ENCODE measurements around the gene CDCP1.

The CDCP1 gene

GRCh38 chr3:45084361-45084760, 61.8 kb downstream of the CDCP1 start:
- no peak overlapping the region for H2BK120ac ChIP-seq (ENCODE audit: low read depth, low read length)
- no CpG with 5 or more reads among the region's 1 CpG for whole genome bisulfite sequencing, 2 donors (ENCODE audit: extremely low coverage in 2 of 2, insufficient read length in 2 of 2, insufficient replicate concordance in 1 of 2)
- no peak overlapping the region for H3K4ac ChIP-seq (ENCODE audit: low read length)
- no peak for DNase-seq (ENCODE audit: low spot score)
- H2BK12ac ChIP-seq (ENCODE audit: low read length): no peak overlapping the region
- H3K9me3 ChIP-seq (replicated peaks in 1 of 2; ENCODE audit: control insufficient read depth in 2 of 2, insufficient read depth in 1 of 2, low read depth in 1 of 2, low read length in 2 of 2): peaks cover 0 to 6% of the 10 kb centered on the region in 2 donors
- no peak overlapping the region for H4K91ac ChIP-seq (ENCODE audit: low read depth, low read length, poor library complexity)
- H3K4me2 ChIP-seq (ENCODE audit: insufficient read depth, low read length, poor library complexity, severe bottlenecking): no peak overlapping the region
- H3K27me3 ChIP-seq (ENCODE audit: control insufficient read depth in 3 of 3, insufficient read depth in 3 of 3, low read depth in 1 of 3, low read length in 3 of 3): no peaks in the 10 kb centered on the region
- no peaks in the 10 kb centered on the region for H3K79me1 ChIP-seq (ENCODE audit: low read depth, low read length)
- H2AK5ac ChIP-seq (ENCODE audit: low read depth, low read length): no peak overlapping the region
- H3K27ac ChIP-seq (replicated peaks; ENCODE audit: low read length): no peak overlapping the region
- peaks cover 0 to 6% of the 10 kb centered on the region in 2 donors for H3K4me1 ChIP-seq (ENCODE audit: control insufficient read depth in 2 of 2, insufficient read depth in 1 of 2, low read depth in 1 of 2, low read length in 2 of 2)
- H3K23ac ChIP-seq (ENCODE audit: low read depth, low read length, poor library complexity): no peak overlapping the region
- H4K8ac ChIP-seq (ENCODE audit: low read depth, low read length): no peak overlapping the region
- no peak overlapping the region for H2BK5ac ChIP-seq (ENCODE audit: low read length)
- no peak overlapping the region for H3K18ac ChIP-seq (ENCODE audit: low read length)
- H2BK15ac ChIP-seq (ENCODE audit: low read length): no peak overlapping the region
- H3K14ac ChIP-seq (ENCODE audit: low read length): no peak overlapping the region
- no peak overlapping the region for H3K9ac ChIP-seq (ENCODE audit: low read depth, low read length, poor library complexity)
- no peak overlapping the region for H2AFZ ChIP-seq (ENCODE audit: low read length)
- no peak overlapping the region for H3K4me3 ChIP-seq (ENCODE audit: low read length in 2 of 2)
- no peaks in the 10 kb centered on the region for H3K36me3 ChIP-seq (replicated peaks in 1 of 2; ENCODE audit: control insufficient read depth in 2 of 2, insufficient read depth in 2 of 2, low read length in 2 of 2)

GRCh38 chr3:45083023-45083422, 63.2 kb downstream of the CDCP1 start:
- Histone ChIP-seq H3K36me3 (replicated peaks in 1 of 2; ENCODE audit: control insufficient read depth in 2 of 2, insufficient read depth in 2 of 2, low read length in 2 of 2) (no peaks in the 10 kb centered on the region), H2AK5ac (ENCODE audit: low read depth, low read length) (no peak overlapping the region), H2BK5ac (ENCODE audit: low read length) (no peak overlapping the region), H2BK15ac (ENCODE audit: low read length) (no peak overlapping the region), H3K27ac (replicated peaks; ENCODE audit: low read length) (no peak overlapping the region), H3K9ac (ENCODE audit: low read depth, low read length, poor library complexity) (no peak overlapping the region), H4K8ac (ENCODE audit: low read depth, low read length) (no peak overlapping the region), H2BK120ac (ENCODE audit: low read depth, low read length) (no peak overlapping the region), H3K4me3 (ENCODE audit: low read length in 2 of 2) (no peak overlapping the region), H3K4ac (ENCODE audit: low read length) (no peak overlapping the region), H4K91ac (ENCODE audit: low read depth, low read length, poor library complexity) (no peak overlapping the region), H3K4me1 (ENCODE audit: control insufficient read depth in 2 of 2, insufficient read depth in 1 of 2, low read depth in 1 of 2, low read length in 2 of 2) (peaks cover 0 to 6% of the 10 kb centered on the region in 2 donors), H3K27me3 (ENCODE audit: control insufficient read depth in 3 of 3, insufficient read depth in 3 of 3, low read depth in 1 of 3, low read length in 3 of 3) (no peaks in the 10 kb centered on the region), H2BK12ac (ENCODE audit: low read length) (no peak overlapping the region), H3K79me1 (ENCODE audit: low read depth, low read length) (no peaks in the 10 kb centered on the region), H3K4me2 (ENCODE audit: insufficient read depth, low read length, poor library complexity, severe bottlenecking) (no peak overlapping the region), H3K23ac (ENCODE audit: low read depth, low read length, poor library complexity) (no peak overlapping the region), H3K9me3 (replicated peaks in 1 of 2; ENCODE audit: control insufficient read depth in 2 of 2, insufficient read depth in 1 of 2, low read depth in 1 of 2, low read length in 2 of 2) (peaks cover 0 to 6% of the 10 kb centered on the region in 2 donors), H3K14ac (ENCODE audit: low read length) (no peak overlapping the region), H2AFZ (ENCODE audit: low read length) (no peak overlapping the region), H3K18ac (ENCODE audit: low read length) (no peak overlapping the region)
- DNase-seq (ENCODE audit: low spot score): no peak
- WGBS, 2 donors (ENCODE audit: extremely low coverage in 2 of 2, insufficient read length in 2 of 2, insufficient replicate concordance in 1 of 2): no CpG with 5 or more reads among the region's 6 CpGs

- H4K8ac ChIP-seq (ENCODE audit: low read depth, low read length): no peak overlapping the region
- no peaks in the 10 kb centered on the region for H3K27me3 ChIP-seq (ENCODE audit: control insufficient read depth in 3 of 3, insufficient read depth in 3 of 3, low read depth in 1 of 3, low read length in 3 of 3)
- no peak overlapping the region for H2AFZ ChIP-seq (ENCODE audit: low read length)
- no peak overlapping the region for H3K23ac ChIP-seq (ENCODE audit: low read depth, low read length, poor library complexity)
- no peak for DNase-seq (ENCODE audit: low spot score)
- no peak overlapping the region for H3K4me2 ChIP-seq (ENCODE audit: insufficient read depth, low read length, poor library complexity, severe bottlenecking)
- no peak overlapping the region for H2BK15ac ChIP-seq (ENCODE audit: low read length)
- no peak overlapping the region for H2BK12ac ChIP-seq (ENCODE audit: low read length)
- H3K18ac ChIP-seq (ENCODE audit: low read length): no peak overlapping the region
- no peak overlapping the region for H3K27ac ChIP-seq (replicated peaks; ENCODE audit: low read length)
- H2BK5ac ChIP-seq (ENCODE audit: low read length): no peak overlapping the region
- H3K79me1 ChIP-seq (ENCODE audit: low read depth, low read length): no peaks in the 10 kb centered on the region
- no peak overlapping the region for H3K9ac ChIP-seq (ENCODE audit: low read depth, low read length, poor library complexity)
- no peak overlapping the region for H3K14ac ChIP-seq (ENCODE audit: low read length)
- H3K4me1 ChIP-seq (ENCODE audit: control insufficient read depth in 2 of 2, insufficient read depth in 1 of 2, low read depth in 1 of 2, low read length in 2 of 2): peaks cover 0 to 6% of the 10 kb centered on the region in 2 donors
- H3K36me3 ChIP-seq (replicated peaks in 1 of 2; ENCODE audit: control insufficient read depth in 2 of 2, insufficient read depth in 2 of 2, low read length in 2 of 2): no peaks in the 10 kb centered on the region
- no peak overlapping the region for H4K91ac ChIP-seq (ENCODE audit: low read depth, low read length, poor library complexity)
- no CpG with 5 or more reads among the region's 5 CpGs for WGBS, 2 donors (ENCODE audit: extremely low coverage in 2 of 2, insufficient read length in 2 of 2, insufficient replicate concordance in 1 of 2)
- no peak overlapping the region for H3K4me3 ChIP-seq (ENCODE audit: low read length in 2 of 2)
- peaks cover 0 to 6% of the 10 kb centered on the region in 2 donors for H3K9me3 ChIP-seq (replicated peaks in 1 of 2; ENCODE audit: control insufficient read depth in 2 of 2, insufficient read depth in 1 of 2, low read depth in 1 of 2, low read length in 2 of 2)
- H2AK5ac ChIP-seq (ENCODE audit: low read depth, low read length): no peak overlapping the region
- H2BK120ac ChIP-seq (ENCODE audit: low read depth, low read length): no peak overlapping the region
- no peak overlapping the region for H3K4ac ChIP-seq (ENCODE audit: low read length)
These were observed 64.0 kb downstream of the CDCP1 start for GRCh38 chr3:45082142-45082538.

GRCh38 chr3:45081506-45082141, 64.6 kb downstream of the CDCP1 start:
- H2AK5ac ChIP-seq (ENCODE audit: low read depth, low read length): no peak overlapping the region
- H3K4me3 ChIP-seq (ENCODE audit: low read length in 2 of 2): no peak overlapping the region
- no peak overlapping the region for H4K8ac ChIP-seq (ENCODE audit: low read depth, low read length)
- peaks cover 0 to 6% of the 10 kb centered on the region in 2 donors for H3K9me3 ChIP-seq (replicated peaks in 1 of 2; ENCODE audit: control insufficient read depth in 2 of 2, insufficient read depth in 1 of 2, low read depth in 1 of 2, low read length in 2 of 2)
- no peak overlapping the region for H2BK12ac ChIP-seq (ENCODE audit: low read length)
- H3K18ac ChIP-seq (ENCODE audit: low read length): no peak overlapping the region
- no peak overlapping the region for H2BK120ac ChIP-seq (ENCODE audit: low read depth, low read length)
- no peak overlapping the region for H3K4ac ChIP-seq (ENCODE audit: low read length)
- H3K4me2 ChIP-seq (ENCODE audit: insufficient read depth, low read length, poor library complexity, severe bottlenecking): no peak overlapping the region
- no peak overlapping the region for H3K27ac ChIP-seq (replicated peaks; ENCODE audit: low read length)
- no peaks in the 10 kb centered on the region for H3K79me1 ChIP-seq (ENCODE audit: low read depth, low read length)
- DNase-seq (ENCODE audit: low spot score): no peak
- H3K4me1 ChIP-seq (ENCODE audit: control insufficient read depth in 2 of 2, insufficient read depth in 1 of 2, low read depth in 1 of 2, low read length in 2 of 2): peaks cover 0 to 5% of the 10 kb centered on the region in 2 donors
- no peaks in the 10 kb centered on the region for H3K36me3 ChIP-seq (replicated peaks in 1 of 2; ENCODE audit: control insufficient read depth in 2 of 2, insufficient read depth in 2 of 2, low read length in 2 of 2)
- no peak overlapping the region for H3K14ac ChIP-seq (ENCODE audit: low read length)
- no peak overlapping the region for H2BK15ac ChIP-seq (ENCODE audit: low read length)
- H4K91ac ChIP-seq (ENCODE audit: low read depth, low read length, poor library complexity): no peak overlapping the region
- no peak overlapping the region for H3K23ac ChIP-seq (ENCODE audit: low read depth, low read length, poor library complexity)
- no peak overlapping the region for H2AFZ ChIP-seq (ENCODE audit: low read length)
- no peaks in the 10 kb centered on the region for H3K27me3 ChIP-seq (ENCODE audit: control insufficient read depth in 3 of 3, insufficient read depth in 3 of 3, low read depth in 1 of 3, low read length in 3 of 3)
- H2BK5ac ChIP-seq (ENCODE audit: low read length): no peak overlapping the region
- no CpG with 5 or more reads among the region's 2 CpGs for WGBS, 2 donors (ENCODE audit: extremely low coverage in 2 of 2, insufficient read length in 2 of 2, insufficient replicate concordance in 1 of 2)
- no peak overlapping the region for H3K9ac ChIP-seq (ENCODE audit: low read depth, low read length, poor library complexity)

All from neuronal stem cell (in vitro differentiated cells).